Ecto neural progenitor cell (in vitro differentiated cells): Measurements from ENCODE around the gene KCNJ6.
A peak's percentile ranks its signal among the peaks of the same experiment; 100 is the strongest.
"Not testable (repeated sequence)": the region's sequence is repeated elsewhere in the genome, so short reads cannot be mapped to it uniquely, and the experiment has no call there.

Experiments used
- DNase-seq: peaks from one replicate; pipeline ENCODE4 v3.0.0-alpha.2; 2018; ENCODE audit warnings: low spot score

Gene KCNJ6

GRCh38 chr21:37916310-37917051, at the start of gene KCNJ6:
Gene KCNJ6 (minus strand): TSS chr21:37916457. CDS start chr21:37840682, 75,775 bp downstream.
- peak; percentile 88 for DNase-seq

DNA sequence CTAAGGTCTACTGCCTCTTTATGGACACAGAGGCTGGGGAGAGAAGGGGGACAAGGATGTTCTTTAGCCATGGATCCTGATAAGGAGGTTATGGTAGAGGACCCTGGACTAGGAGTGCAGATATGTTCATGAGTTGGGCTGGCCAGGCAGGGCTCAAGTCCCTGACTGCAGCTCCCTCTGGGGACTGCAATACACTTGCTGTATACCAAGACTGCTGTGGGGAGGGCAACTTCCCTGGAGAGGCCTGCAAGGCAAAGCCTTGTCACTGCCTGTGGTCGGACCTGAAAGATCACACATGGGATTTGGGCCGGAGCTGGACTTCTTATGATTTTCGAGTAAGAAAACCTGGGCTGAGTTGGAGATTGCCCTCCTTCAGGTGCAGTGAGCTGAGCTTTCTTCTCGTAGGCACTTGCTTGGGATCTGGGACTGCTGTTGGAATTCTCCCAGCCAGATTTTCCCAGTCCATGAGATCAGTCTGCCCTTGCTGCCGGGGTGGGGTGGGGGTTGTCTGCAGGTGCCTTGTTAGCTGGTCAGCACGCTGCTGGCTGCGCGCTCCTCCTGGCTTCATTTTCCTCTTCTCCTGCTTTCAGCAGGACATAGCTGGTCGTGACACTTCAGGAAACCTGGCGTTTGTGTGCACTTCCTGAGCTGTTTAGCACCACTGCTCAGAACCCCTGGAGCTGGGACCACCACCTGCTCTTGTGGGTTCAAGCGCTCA, 49.0 kb upstream of the KCNJ6 start:
- DNase-seq: no peak

DNA sequence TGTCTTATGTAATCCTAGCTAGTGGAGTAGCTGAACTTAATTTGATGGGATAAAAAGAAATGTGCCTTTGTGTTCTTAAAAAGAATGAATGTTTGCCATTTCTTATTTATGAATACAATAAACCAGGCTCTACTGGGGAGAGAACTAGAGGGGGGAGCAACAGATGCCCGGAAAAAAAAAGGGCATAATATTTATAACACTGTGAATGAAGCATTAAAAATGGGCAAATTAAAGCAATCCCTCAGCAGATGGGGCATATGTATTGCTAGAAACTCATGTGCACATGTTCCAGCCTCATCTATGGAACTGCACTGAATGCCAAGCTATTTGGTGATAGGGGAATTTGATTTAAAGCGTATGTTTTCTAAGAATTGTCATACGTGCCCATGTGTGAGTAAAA, 42.3 kb upstream of the KCNJ6 start:
- DNase-seq: no peak

DNA sequence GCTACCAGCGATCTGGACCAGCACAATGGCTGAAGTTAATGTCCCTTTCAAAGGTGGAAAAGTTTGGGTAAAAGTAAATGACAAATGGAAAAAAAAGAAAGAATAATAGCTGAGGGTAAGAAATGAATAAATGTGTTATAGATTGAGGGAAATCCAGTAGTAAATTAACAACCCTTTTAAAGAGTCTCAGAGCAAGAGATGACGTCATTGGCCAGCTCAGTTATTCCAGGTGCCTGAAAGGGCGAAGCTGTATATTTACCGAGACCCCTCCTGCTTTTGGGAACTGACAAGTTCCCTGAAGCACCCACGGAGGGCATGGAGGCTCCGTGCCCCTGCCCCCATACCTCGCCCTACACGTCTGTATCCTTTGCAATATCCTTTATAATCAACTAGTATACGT, 40.5 kb upstream of the KCNJ6 start:
- DNase-seq: no peak

GRCh38 chr21:37945036-37945435, 28.8 kb upstream of the KCNJ6 start:
- DNase-seq: no peak

DNA sequence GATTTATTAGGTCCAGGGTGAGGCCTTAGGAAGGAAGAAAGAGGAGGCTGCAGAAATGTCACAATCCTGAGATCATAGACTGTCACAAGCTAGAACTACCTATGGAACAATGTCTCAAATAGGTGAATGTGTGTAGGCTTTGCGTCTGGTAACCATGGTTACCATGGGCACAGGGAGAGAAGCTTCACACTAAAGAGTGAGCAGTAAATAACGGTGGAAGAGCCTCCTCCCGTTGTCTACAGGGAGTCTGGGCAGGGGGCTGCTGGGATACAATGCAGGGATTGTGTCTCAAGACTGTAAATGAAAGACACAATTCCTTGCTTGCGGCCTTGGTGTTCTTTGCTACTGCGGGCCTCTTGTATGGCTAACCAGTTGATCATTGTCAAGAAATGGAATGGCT, 28.2 kb upstream of the KCNJ6 start:
- no peak for DNase-seq

GRCh38 chr21:37940691-37941090, 24.4 kb upstream of the KCNJ6 start:
- DNase-seq: no peak

DNA sequence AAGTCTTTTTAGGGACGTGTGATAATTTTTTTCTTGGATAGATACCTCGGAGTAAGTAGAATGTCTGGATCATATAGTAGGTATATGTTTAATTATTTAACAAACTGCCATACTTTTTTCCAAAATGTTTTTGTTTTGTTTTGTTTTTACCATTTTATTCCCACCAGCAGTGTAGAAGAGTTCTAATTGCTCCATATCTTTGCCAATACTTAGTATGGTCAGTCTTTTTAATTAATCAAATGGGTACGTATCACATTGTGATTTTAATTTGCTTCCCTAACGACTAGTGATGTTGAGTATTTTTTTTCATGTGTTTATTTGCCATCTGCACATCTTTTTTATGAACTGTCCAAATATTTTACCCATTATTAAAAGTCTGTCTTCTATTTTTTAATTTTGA, 23.6 kb upstream of the KCNJ6 start:
- no peak for DNase-seq

- DNase-seq: no peak
Measured at GRCh38 chr21:37939251-37939650, 23.0 kb upstream of the KCNJ6 start.

- DNase-seq: no peak
Measured at GRCh38 chr21:37937668-37938067, 21.4 kb upstream of the KCNJ6 start.

GRCh38 chr21:37936010-37936785, 19.9 kb upstream of the KCNJ6 start:
- DNase-seq: no peak

DNA sequence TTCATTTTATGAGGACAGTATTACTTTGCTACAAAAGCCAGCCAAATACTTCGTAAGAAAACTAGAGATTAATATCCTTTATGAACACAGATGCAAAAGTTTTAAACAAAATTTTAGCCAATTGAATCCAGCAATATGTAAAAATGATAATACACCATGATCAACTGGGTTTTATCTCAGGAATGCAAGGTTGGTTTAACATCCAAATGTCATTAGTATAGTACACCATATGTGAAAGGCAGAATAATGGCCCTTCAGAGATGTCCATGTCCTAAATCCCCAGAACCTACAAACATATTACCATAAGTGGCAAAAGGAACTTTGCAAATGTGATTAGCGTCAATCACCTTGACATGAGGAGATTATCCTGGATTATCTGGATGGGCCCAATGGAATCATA, 16.7 kb upstream of the KCNJ6 start:
- no peak for DNase-seq

- no peak for DNase-seq
Measured at GRCh38 chr21:37927711-37928110, 11.5 kb upstream of the KCNJ6 start.

DNA sequence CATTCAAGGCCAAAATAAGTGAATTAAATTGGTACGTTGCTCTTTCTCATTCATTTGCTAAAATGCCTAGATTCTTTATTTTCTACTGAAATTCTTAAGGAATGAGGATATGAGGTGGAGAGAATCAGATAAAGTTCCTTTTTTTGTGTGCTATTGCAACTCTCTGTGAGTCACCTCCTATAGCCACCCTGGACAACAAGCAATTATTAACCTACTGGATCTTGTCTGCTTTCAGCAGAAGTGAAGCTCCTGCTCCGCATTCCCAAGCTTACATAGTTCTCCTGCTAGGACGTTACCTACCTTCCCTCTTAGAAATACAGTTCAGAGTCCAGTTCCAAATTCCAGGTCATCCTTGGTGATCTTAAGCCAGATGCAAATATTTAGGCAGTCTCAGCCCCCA, 4.8 kb upstream of the KCNJ6 start:
- no peak for DNase-seq

GRCh38 chr21:37920302-37920701, 4.0 kb upstream of the KCNJ6 start:
- not testable (repeated sequence) for DNase-seq

DNA sequence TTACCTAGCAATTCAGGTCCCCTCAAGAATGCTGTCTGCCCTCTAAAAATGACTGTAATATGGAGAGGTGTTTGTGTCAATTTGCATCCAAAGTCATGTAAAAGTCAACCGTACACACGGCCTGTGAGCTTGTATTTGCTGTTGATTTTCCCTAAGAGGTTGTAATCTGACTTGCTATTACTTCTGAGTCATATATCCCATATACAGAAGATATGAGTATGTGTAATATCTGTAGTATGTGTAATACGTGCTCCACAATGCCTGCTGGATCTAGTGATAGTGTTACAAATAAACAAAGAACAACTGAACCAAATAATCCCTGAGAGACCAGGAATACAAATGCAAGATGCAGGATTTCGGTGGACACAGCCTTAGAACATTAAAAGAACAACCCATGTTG, 1.4 kb upstream of the KCNJ6 start:
- no peak for DNase-seq

GRCh38 chr21:37915941-37916309, 332 bp downstream of the KCNJ6 start:
- DNase-seq: peak; percentile 65

GRCh38 chr21:37915497-37915911, 753 bp downstream of the KCNJ6 start:
- no peak for DNase-seq

DNA sequence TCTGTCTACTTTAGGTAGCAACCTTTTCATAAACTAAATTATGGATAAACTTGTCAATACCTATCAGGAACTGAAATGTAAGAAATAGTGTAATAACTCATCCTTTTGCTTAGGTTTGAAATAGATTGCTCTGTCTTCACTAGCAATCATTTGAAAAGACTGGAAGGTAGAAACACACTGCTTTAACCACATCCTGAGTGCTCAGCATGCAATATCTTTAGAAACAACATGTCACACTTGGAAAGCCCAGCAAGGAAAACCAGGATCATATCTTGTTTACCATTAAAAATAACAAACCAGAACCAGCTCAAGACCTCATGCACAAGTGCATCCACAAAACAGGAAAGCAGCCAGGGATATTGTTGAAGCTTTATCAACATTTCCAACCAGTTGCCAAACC, 3.6 kb downstream of the KCNJ6 start:
- no peak for DNase-seq

DNA sequence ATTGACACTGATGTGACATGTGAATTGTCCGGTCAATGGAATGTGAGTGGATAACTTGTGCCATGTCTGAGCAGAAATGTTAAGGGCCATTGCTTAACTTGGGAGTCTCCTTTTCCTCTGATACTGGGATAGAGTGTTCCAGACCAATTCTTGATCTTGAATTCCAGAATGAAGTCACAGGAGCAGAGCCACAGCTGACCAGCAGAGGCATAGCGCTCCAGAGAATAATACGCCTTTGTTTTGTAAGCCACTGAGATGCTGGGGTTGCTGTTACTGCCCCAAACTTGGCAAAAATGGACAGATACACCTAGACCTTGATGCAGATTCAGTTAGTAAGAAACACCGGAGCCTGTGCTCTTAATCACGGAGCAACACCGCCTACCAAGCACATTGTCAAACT, 6.3 kb downstream of the KCNJ6 start:
- DNase-seq: no peak

DNA sequence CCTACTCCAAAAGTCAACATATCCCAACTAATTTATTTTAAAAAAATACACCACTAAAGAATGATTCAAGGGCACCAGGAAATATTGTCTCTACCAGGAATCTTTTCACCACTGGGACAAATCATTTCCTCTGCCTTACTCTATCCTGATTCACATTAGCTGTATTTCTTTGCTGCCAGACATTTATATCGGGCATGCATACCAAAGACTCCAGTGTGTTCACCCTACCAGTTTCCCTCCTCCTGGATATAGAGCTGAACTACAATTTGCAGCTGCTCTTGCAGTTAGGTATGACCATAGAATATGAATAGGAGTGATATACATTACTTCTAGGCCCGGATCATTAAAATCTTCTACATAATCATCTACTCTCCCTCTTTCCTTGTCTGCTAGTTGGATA, 7.6 kb downstream of the KCNJ6 start:
- no peak for DNase-seq

- no peak for DNase-seq
Measured at GRCh38 chr21:37907076-37907475, 9.2 kb downstream of the KCNJ6 start.

- no peak for DNase-seq
Measured at GRCh38 chr21:37905291-37905690, 11.0 kb downstream of the KCNJ6 start.
